Kidney (tissue), 14 donors: ENCODE measurements around the gene VPS52. TPM values are rescaled to one million over a fixed set of nuclear protein-coding genes. Genes with fewer than 3 reads are reported as not detected.

Experiments
- DNase-seq, 5 donors: peaks; one replicate each; pipeline ENCODE4 v3.0.0-alpha.2; 2013 to 2020
- FAIRE-seq: peaks from 2 replicates; lab custom pipeline; 2012; peaks lifted over from hg19 to GRCh38; lab: Jason Lieb, UNC
- H3K27ac ChIP-seq, 2 donors: one replicate each; pipeline ENCODE4 v1.7.0; 2013; ENCODE audit warnings: low read depth in 2 of 2, low read length in 2 of 2, inconsistent platforms in 1 of 2
- H3K27me3 ChIP-seq: one replicate; pipeline ENCODE4 v1.7.1; 2013; ENCODE audit warnings: low read length, inconsistent platforms; ENCODE audit not compliant: control insufficient read depth, insufficient read depth
- H3K36me3 ChIP-seq, 3 donors: one replicate each; pipeline versions ENCODE4 v1.7.0 to v1.7.1; 2013; ENCODE audit warnings: low read length in 3 of 3, control low read depth in 1 of 3, inconsistent platforms in 1 of 3; ENCODE audit not compliant: insufficient read depth in 3 of 3, control insufficient read depth in 2 of 3
- H3K4me1 ChIP-seq, 3 donors: one replicate each; pipeline versions ENCODE4 v1.7.0 to v1.7.1; 2013; ENCODE audit warnings: low read length in 3 of 3, inconsistent platforms in 1 of 3, low read depth in 1 of 3; ENCODE audit not compliant: control insufficient read depth in 2 of 3, insufficient read depth in 2 of 3
- H3K4me3 ChIP-seq, 3 donors: one replicate each; pipeline versions ENCODE4 v1.7.0 to v1.8.1; 2013; ENCODE audit warnings: low read length in 3 of 3, control low read depth in 1 of 3, inconsistent platforms in 1 of 3
- H3K9ac ChIP-seq, 3 donors: one replicate each; pipeline versions ENCODE4 v1.7.0 to v1.7.1; 2013; ENCODE audit warnings: low read length in 3 of 3, control low read depth in 1 of 3, inconsistent platforms in 1 of 3
- H3K9me3 ChIP-seq, 3 donors: one replicate each; pipeline versions ENCODE4 v1.7.0 to v1.7.1; 2013; ENCODE audit warnings: low read length in 3 of 3, control low read depth in 1 of 3, inconsistent platforms in 1 of 3; ENCODE audit not compliant: control insufficient read depth in 2 of 3, insufficient read depth in 1 of 3
- CTCF ChIP-seq: IDR thresholded peaks from 3 replicates; pipeline ENCODE4 v1.5.1; 2012; ENCODE audit warnings: mild to moderate bottlenecking, moderate library complexity, borderline replicate concordance; ENCODE audit not compliant: insufficient read depth; ENCODE audit errors: extremely low read depth
- intact Hi-C: fragments of 100-400 bp; cut with DNase I; formaldehyde crosslinking; loops from one replicate; pipeline ENCODE4 v1.11.1; 2022
- polyA plus RNA-seq: library from polyadenylated mRNA; stranded (reverse); fragments of 350-450 nt; fragmentation: Illumina TruSeq; extraction: RNeasy Lipid Tissue Mini Kit (QIAGEN cat#74804); gene quantifications from one replicate; pipeline ENCODE4 v1.2.3, GENCODE V29; 2014; ENCODE audit warnings: low read depth, low replicate concordance; ENCODE audit not compliant: insufficient read depth
- total RNA-seq: library from RNA; stranded (reverse); fragmentation: NEBNext Ultra II Directional; extraction: Animal tissue kit (Norgen Biotek cat#: 25700); gene quantifications from one replicate; pipeline ENCODE4 v1.2.1, GENCODE V29; 2021
- donor health status: control.
- donor health status: control.
- donor health status: control.
- donor health status: control.
- donor health status: control.
- donor health status: DM: yes; HTN: yes; CAD: no.
- donor health status: Normal renal cell carcinoma (clear cell type).

Gene VPS52
- total and polyA plus RNA-seq, 2 donors from 2014 or later: 35.8 to 64.4 TPM

- peaks cover 0 to 16% (median 14%) of the 10 kb centered on the region in 3 donors for H3K4me1 ChIP-seq
These were observed 18.2 kb upstream of the VPS52 start for GRCh38 chr6:33289784-33290315.

DNA sequence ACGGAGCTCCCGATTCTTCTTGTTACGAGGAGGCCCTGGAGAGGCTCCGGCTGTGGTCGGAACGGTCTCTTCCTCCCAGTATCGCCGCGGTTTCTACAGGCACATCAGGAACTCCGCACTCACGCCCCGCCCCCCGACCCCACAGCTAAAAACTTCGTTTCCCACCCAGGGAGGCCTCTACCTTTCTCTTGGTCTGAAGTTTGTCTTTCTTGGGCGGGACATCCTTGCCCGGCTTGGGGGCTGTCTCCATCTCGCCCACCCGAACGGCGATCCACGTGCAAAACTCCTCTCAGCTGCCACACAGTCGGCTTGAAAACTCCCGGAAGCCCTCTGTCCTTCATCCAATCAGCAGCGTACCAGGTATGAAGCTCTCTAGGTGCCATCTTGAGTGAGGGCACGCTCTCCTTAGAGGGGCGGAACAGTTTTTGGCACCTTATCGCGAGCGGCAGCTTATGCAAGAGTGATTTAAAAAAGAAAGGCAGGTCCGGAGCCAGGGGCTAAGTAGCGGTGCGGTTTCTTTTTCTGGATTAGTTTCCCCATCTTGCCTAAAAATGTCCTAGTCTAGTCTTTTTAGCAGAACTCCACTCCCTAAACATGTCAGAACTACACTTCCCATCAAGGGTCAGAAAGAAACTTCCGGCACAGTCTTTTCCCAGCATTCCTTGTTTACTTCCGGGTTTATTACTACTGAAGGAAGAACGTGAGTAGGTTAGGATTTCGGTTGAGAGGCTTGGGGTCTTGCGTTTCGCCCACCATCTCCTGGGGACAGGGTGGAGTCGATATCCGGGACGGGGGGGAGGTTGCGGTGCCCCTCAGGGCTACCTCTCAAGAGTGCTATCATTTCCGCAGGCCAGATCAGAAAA is 17.5 kb upstream of the VPS52 start, which contains the start of the genes PFDN6 and WDR46:
Gene PFDN6 (plus strand): TSS at position 681 of the 863 bp plus-strand sequence. CDS start 256 bp downstream, outside the sequence.
Gene WDR46 (minus strand): TSS at position 319 of the 863 bp plus-strand sequence. CDS start 69 bp downstream, at position 250.
- no peaks in the 10 kb centered on the region for H3K9me3 ChIP-seq
- H3K27ac ChIP-seq: peak within 1 kb of the TSS; percentile 68 to 84
- intact Hi-C loops: no loop called here
- TF ChIP-seq CTCF: no peak
- H3K9ac ChIP-seq: peak within 1 kb of the TSS; percentile 82 to 97 (median 83)
- no peak for FAIRE-seq
- H3K36me3 ChIP-seq: peaks cover 2 to 35% (median 11%) of the 10 kb centered on the region in 3 donors
- H3K4me1 ChIP-seq: peaks cover 0 to 16% (median 14%) of the 10 kb centered on the region in 3 donors
- no peaks in the 10 kb centered on the region for H3K27me3 ChIP-seq
- H3K4me3 ChIP-seq: peak within 1 kb of the TSS; percentile 89 to 99 (median 98)
- DNase-seq: peak; percentile 81 to 97 (median 88)

More at GRCh38 chr6:33289784-33290315, 18.2 kb upstream of the VPS52 start:
- DNase-seq (no peak), FAIRE-seq (no peak)
- Histone ChIP-seq H3K27me3 (no peaks in the 10 kb centered on the region), H3K9me3 (no peaks in the 10 kb centered on the region), H3K27ac (peak overlapping the region in 1 of 2 donors; percentile 84), H3K4me3 (peak overlapping the region; percentile 89 to 99 (median 98)), H3K9ac (peak overlapping the region; percentile 82 to 97 (median 83)), H3K36me3 (peaks cover 2 to 35% (median 9%) of the 10 kb centered on the region in 3 donors)
- intact Hi-C loops: no loop called here
- no peak for TF ChIP-seq CTCF

DNA sequence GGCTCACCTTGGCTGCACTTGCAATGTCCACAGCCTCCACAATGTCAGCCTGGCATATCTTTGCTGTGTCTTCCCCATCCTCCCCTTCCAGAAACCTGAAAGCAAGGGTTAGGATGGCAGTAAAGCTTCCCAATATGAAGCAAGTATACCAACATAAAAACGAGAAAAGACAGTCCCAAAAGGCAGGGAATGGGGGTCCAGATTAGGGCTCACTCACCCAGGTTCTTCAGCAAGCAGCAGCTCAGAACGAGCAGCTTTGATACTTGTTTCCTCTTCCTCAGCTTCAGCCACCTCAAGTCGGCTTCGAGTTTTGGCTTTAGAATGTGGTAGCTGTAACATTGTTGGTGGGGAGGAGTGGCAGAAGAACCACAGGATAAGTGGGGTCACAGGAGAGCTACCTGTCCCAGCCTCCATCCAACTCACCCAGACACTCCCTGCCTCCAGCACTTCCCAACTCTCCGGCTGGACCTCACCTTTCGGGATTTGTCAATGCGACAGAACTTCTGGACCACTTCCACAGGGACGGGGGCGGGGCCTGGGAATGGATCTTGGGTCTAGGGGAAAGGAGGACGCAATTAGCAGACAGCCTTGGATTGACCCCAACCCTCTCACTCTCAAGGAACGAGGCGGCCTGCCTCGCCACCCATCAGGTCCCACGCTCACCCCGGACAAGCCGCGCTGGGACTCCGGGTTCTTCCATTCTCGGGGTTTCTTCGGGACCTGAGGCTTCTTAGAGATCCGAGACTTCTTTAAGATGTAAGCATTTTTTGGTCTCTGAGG is 16.7 kb upstream of the VPS52 start:
- FAIRE-seq: no peak
- Histone ChIP-seq H3K4me3 (peak overlapping the region; percentile 89 to 99 (median 98)), H3K36me3 (peaks cover 2 to 30% (median 9%) of the 10 kb centered on the region in 3 donors), H3K9ac (peak overlapping the region; percentile 50 to 97 (median 82)), H3K27me3 (no peaks in the 10 kb centered on the region), H3K4me1 (peaks cover 0 to 16% (median 14%) of the 10 kb centered on the region in 3 donors), H3K27ac (no peak overlapping the region), H3K9me3 (no peaks in the 10 kb centered on the region)
- intact Hi-C loops: no loop called here
- peak in 2 of 5 donors; percentile 65 to 68 for DNase-seq
- TF ChIP-seq CTCF: no peak
